Fibroblast of skin of right quadriceps (primary cell): Measurements from ENCODE around the gene AIMP1.

ENCODE experiments used
- DNase-seq: peaks from one replicate; pipeline ENCODE4 v3.0.0-alpha.2; 2013

The AIMP1 gene

DNA sequence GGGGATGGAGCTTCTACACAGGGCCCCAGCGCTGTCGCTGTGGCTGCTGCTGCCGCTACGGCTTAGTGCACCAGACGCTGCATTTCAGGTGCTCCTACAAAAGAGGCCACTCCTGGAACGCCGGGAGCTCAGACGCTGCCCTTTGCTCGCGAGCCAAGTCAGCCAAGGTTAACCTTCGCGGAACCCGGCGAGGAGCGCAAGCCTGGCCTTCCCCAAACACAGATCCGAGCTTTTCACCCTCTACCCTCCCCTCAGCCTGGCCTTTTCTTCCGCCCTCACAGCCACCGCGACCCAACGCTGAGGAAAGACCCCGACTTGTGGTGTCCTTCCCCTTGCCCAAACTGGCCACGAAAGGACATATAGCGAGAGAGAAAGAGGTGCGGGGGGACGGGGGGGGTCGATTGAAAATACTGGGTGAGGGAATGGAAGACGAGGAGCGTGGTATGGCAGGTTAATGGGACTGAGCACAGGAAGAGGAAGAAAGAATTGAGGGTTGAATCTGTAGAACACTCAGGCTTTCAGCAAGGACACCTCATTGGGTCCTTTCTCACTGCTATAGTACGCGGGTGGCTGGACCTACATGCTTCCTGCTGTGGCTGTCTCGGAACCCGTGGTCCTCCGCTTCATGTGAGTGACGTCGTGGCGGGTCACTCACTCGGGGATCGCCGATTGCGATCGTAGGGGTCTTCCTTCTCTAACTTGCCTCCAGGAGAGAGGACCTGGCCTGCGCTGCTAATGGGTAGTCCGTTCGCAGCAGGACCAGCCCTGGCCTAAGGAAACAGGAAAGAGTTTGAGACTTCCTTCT lies at the start of gene AIMP1, which contains the start of gene TBCK:
TSS of gene AIMP1 (plus strand) at position 583 of the 805 bp plus-strand sequence. CDS start 8,460 bp downstream, outside the sequence.
TSS of gene TBCK (minus strand) at position 242 of the 805 bp plus-strand sequence. CDS start 7,249 bp downstream, outside the sequence.
- peak; percentile 92 for DNase-seq

DNA sequence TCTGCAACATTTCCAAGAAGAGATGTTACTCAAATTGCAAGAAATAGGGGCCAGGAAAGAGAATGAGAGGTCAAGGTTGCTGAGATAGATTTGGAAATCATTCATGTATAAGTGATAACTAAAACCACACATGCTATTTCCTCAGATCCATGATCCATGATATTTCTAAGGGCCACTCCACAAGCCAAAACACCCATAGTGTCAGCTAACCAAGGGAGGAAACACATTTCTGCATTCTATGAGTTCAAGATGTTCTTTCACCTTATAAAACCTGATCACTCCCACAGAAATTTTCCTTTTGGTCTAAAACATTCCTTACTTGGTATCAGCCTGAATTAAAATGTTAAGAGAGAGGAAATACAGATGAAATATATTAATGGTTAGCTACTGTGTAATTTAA lies 47.6 kb upstream of the AIMP1 start:
- DNase-seq, result peak; percentile 58

DNA sequence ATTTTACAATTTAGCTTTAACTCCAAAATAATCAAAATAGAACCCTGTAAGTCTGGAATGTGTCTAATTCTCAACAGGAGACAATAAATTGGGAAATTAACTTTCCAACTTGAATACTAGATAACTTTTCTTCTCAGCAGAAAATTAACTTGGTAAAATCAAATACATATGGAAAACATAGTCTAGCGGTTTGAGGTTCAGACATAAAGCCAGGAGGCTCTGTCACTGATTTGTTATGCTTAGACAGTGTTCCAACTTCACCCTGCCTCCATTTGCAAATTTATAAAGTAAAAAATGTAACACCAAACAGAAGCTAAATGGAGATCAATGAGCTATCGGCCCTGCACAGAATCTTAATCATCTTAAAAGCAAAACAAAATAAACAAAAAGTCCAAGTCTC lies 46.6 kb upstream of the AIMP1 start:
- peak; percentile 43 for DNase-seq

DNA sequence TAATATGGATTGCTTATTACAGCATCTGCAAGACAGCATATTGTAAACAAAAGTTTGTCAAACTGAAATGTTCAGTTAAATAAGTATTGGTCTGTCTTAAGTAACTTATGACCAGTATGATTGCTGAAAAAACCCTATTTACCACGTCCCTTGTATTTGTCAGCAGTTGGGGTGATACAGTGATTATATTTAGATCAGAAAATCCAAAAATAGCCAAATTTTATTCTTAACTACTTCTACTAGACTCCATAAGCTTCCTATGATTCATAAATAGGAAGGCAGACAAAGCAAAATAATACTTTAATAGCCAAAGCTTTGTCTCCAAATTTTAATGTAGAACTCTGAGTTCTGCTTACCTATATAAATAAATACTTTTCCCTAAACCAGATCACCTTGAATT lies 45.6 kb upstream of the AIMP1 start:
- DNase-seq, result no peak

DNA sequence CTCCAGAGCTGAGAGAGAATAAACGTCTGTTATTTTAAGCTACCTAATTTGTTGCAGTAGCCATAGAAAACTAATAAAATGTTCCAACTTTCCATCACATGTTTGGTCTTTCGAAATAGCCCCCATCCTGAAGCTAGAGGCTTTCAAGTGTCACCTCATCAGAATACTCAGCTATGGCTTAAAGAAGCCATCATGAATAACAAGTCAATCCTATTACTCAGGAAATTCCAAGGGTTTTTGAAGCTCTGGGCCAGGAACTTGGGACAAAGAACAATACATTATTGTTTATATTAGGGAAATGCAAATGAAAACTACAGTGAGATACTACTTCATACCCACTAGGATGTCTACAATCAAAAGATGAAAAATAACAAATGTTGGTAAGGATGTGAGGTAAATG lies 42.5 kb upstream of the AIMP1 start:
- peak; percentile 41 for DNase-seq

DNA sequence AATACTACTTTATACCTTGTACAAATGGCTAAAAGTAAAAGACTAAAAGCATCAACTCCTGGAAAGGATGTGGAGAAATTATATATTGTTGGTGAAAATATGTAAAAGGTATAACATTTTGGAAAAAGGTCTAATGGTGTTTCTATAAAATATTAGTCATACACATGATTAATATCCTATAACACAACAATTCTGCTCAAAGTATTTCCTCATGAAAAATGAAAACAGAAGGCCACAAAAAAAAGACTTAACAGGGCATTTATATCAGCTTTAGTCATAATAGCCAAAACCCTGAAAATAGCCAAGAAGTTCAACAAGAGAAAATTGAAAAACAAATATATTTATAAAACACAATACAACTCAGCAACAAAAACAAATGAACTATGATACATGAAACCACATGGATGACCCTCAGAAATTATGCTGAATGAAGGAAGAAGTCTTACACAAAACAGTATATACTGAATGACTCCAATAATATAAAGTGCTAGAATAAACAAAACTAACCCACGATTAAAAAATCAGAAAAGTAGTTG lies 39.1 kb upstream of the AIMP1 start:
- DNase-seq, result no peak

DNA sequence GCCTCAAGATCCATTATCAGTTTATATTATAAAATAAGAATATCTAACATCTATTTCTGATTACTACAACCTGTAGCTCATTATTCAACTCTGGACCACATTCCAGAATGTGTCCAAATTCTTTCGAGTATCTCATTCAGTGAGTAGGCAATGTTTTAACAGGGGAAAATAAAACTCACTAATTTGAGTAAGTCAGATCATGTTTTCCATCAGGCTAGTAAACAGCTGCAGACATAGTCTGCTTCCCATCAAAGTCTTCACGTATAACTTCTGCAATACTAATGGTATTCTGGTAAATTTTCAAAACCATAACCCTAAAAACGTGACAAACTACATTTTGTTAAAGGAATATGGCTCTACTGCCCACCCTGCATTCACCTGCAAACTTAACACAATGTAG lies 32.1 kb upstream of the AIMP1 start:
- DNase-seq, result no peak

DNA sequence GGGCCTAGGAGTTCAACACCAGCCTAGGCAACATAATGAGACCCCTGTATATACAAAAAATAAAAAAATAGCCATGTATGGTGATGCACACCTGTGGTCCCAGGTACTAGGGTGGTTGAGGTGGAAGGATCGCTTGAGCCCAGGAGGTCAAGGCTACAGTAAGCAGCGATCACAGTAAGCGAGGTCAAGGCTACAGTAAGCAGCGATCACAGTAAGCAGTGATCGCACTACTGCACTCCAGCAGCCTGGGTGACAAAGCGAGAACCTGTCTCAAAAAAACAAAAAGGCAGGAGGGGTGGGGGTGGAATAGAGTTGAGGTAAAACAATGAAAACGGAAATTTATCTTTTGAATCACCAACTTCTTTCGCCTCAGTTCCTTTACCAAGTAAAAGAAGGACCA lies 29.7 kb upstream of the AIMP1 start:
- DNase-seq, result no peak

DNA sequence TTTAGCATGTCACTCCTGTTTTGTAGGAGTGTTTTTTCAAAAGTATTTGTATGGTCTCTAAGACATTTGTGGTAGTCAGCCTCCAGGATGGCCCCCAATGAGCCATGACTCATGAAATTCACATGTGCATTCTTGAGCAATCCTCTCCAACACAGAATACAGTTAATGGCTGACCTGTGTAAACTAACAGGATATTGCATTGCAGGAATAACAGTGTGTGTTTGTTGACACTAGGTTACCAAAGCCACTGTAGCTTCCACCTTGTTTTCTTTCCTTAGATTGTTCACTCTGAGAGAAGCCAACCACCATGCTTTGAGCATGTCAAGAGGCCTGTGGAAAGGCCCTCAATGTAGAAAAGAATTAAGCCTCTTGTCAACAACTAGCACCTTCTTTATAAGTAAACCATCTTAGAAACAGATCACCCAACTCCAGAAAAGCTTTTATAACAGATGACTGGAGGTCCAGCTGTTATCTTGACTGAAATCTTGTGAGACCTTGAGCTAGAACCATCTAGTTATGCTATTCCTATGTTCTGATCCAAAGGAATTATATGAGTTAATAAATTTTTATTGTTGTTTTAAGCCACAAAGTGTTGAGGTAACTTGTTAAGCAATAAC lies 28.9 kb upstream of the AIMP1 start:
- DNase-seq, result peak; percentile 90

DNA sequence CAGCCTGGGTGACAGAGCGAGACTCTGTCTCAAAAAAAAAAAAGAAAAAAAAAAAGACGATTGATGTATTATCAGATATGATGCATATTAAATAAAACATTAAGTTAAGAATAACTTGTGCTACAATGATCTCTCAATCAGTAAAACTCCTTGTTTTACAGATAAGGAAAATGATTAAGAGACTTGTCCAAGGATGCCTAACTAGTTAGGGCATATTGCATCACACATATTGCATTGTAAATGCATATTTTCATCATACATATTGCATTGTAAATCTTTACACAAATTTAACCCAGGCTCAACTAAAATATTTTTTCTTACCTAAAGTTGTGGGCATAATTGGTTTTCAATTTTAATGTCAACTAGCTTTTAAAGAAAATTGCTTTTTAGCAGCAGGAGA lies 26.6 kb upstream of the AIMP1 start:
- no peak for DNase-seq

DNA sequence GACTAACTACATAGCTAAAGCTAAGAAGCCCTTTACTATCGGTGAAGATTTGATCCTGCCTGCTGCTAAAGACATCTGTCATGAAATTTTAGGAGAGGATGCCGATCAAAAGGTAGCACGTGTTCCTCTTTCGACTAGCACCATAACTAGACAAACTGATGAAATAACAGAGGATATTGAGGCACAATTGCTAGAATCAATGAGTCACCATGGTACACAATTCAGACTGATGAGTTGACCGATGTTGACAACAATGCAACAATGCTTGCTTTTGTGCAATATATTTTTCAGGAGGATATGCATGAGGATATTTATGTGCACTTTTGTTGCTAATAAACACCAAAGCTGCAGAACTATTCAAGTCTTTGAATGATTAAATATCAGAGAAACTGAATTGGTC lies 24.7 kb upstream of the AIMP1 start:
- DNase-seq, result no peak

DNA sequence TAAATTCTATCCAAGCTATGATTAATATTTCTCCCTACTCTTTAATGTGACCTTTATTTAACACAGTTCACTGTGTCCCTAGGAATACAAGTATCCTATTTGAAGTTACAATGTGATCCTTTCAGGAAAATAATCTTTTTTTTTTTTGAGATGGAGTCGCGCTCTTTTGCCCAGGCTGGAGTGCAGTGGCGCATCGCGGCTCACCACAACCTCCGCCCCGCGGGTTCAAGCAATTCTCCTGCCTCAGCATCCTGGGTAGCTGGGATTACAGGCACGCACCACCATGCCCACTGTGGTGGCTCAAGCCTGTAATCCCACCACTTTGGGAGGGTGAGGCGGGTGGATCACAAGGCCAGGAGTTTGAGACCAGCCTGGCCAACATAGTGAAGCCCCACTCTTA lies 22.3 kb upstream of the AIMP1 start:
- no peak for DNase-seq

DNA sequence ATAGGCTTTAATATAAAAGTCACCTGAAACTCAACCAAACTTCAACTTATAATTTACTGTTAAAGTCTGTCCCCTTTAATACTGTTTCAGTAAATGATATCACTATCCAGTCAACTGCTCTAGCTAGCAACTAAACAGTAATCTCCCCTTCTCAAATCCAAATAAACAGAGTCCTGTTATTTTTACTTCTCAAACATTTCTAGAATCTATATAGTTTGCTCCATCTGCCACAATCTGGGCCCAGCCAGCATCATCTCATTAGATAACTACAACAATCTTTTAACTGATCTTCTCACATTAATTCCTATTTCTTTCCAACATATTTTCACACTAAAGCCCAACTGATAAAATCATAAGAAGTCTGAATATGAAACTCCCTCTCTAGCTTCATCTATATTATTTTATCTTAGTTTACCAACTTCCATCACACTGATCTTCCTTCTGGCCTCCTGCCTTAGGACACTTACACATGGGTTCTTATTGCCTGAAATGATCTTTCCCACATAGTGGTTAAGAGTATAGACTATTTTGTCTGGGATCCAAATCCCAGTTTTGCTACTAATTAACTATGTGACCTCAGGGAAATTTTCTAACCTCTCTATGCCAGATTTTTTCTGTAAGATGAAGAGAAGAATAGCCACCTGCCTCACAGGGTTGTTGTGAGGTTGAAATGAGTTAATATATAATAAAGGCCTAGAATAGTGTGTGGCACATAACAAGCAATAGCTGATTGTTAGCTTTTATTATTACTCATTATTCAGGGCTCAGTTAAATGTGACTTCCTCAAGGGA lies 18.9 kb upstream of the AIMP1 start:
- no peak for DNase-seq

DNA sequence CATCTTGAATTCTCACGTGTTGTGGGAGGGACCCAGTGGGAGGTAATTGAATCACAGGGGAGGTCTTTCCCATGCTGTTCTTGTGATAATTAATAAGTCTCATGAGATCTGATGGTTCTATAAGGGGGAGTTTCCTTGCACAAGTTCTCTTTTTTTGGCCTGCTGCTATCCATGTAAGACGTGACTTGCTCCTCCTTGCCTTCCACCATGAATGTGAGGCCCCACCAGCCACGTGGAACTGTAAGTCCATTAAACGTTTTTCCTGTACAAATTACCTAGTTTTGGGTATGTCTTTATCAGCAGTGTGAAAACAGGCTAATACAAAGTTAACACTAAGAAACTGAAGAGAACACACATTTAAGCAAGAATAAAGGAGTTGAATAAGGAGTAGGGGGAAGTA lies 16.4 kb upstream of the AIMP1 start:
- no peak for DNase-seq

DNA sequence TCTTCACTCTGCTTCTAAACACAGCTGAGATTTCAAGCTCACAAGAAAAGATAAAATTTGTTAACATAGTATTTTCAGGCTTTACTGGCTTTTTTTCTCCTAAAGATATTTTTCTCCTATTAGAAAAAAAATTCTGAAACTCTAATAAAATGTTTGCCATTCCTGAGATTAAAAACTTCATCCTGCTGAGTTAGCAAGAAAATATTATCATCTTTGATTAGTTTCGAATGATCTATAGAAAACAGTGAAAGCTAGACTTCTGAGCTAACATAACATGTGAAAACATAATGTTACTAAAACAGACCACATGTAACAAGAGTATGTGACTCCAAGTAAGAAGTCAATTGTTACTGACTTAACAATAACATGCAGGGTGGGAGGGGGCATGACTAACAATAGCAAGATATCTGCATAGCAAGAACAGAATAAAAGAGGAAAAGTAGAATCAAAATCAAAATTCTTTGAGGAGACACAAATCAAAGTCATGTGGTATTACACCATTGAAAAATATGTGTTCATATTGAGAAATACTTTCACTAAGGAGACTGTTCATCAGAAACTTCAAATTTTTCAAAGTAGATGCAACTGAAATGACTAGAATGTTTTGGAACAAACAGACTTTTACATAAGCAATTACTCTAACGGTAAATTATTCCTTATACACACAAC lies 14.8 kb upstream of the AIMP1 start:
- DNase-seq, result peak; percentile 29

DNA sequence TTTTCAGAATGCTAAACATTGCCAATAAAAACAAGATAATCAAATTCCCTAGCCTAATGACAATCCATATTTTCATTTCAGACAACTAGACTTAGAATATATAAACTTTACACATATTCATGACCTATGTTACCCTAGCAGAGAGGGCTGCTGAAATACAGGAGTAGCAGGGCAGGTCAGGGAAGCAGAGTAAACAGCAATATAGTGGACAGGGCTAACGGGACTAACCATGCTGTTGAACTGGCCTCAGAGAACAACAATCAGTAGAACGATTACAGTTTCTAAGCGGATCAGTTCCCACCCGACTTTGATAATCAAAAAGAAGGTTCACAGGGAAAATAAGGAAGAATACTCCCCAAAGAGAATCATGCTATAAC lies 14.3 kb upstream of the AIMP1 start:
- no peak for DNase-seq

DNA sequence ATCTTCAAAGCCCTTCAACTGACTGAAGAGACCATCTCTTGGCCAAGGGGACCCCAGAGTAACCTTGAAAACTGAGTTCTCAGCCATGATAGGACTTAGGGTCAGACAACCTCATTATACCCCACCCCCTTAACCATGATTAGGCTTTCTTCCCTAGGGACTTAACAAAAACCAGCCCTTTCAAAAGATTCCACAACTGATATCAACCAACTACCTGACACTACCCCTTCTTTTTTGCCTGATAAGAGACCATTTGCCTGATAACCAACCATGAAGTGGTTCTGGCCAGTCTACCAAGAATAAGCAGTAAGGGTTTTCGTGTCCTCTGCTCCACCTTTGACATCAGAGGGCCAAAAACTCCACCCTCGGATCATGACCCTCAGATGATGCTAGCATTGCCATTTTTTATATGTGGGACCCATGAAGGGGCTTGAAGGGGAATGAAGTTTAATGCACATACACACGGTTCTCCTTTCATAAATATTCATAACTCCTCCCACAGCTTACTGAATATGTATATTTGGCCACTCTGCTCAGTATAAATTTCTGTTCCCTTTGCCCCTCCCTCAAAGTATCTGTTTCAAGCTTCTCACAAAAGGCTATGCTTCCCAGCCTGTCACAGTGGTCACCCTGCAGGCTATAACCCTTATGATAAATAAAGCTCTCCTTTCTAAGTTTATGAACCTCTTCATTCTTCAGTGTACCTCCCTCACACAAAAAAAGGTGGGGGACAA lies 12.6 kb upstream of the AIMP1 start:
- DNase-seq, result no peak

DNA sequence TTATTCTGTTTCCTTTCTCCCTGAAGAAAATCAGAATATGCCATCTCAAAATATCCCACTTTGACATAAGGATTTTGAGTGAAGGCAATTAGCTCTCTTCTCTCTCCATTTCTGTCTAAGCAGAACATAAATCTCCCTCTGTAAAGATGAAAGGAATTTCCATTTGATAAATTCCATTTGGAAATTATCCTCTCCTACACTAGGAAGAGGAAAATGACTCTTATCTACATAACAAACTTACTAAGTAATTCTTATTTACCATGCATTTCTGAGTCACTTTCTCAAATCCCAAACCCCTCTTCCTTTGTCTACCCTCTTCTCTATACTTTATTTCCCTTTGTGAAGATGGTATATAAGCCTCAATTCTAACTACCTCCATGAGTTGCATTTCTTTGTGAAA lies 11.7 kb upstream of the AIMP1 start:
- no peak for DNase-seq

DNA sequence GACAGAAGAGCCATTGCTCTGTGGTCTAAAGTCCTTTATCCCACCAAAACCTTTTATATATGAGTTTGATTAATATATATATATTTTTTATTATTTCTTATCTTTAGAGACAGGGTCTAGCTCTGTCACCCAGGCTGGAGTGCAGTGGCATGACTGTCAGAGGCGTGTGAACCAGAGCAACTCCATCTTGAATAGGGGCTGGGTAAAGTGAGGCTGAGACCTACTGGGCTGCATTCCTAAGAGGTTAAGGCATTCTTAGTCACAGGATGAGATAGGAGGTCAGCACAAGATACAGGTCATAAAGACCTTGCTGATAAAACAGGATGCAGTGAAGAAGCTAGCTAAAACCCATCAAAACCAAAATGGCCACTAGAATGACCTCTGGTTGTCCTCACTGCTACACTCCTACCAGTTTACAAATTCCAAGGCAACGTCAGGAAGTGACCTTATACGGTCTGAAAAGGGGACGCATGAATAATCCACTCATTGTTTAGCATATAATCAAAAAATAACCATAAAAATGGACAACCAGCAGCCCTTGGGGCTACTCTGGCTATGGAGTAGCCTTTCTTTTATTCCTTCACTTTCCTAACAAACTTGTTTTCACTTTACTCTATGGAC lies 10.8 kb upstream of the AIMP1 start:
- no peak for DNase-seq

DNA sequence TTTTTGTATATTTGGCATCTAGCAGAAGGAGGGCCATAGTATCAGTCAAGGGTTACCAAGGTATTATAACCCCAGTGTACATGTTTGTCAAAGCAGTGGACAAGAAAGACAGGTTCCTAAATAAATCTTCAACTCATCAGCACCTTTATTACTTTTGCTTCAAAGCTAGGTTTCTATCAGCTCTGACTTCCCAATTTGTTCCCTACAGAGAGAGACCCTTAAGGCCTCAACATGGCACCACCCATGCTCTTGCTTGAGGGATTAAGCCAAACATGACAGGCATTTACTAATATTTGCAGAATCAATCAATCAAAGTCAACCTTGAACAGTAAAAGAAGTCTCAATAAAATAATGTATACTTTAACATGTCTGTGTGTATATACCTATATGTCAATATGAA lies 9.8 kb upstream of the AIMP1 start:
- DNase-seq, result no peak

DNA sequence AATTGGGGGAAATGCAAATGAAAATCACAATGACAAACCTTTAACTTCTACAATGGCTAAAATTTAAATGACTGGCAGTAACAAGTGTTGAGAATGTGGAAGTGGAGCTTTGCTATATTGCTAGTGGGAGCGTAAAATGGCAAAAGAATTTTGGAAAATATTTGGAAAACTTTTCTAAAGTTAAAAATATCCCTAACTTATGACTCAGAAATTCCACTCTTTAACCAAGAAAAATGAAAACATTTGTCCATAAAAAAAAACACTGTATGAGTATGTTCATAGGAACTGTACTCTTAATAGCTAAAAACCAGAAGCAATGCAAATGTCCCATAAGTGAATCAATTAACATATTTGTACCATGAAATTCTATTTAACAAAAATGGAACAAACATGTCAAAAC lies 4.0 kb upstream of the AIMP1 start:
- DNase-seq, result peak; percentile 78
